HEK293 (cell line): Measurements from ENCODE around the gene ECPAS.
"Not testable (repeated sequence)": the region's sequence is repeated elsewhere in the genome, so short reads cannot be mapped to it uniquely, and the experiment has no call there.

ENCODE experiments used
- CTCF ChIA-PET: fragments of 350-600 bp; formaldehyde crosslinking; extraction: SDS; loops from one replicate; lab custom pipeline; 2021; ENCODE audit warnings: antibody characterized with exemption; lab: Yijun Ruan, JAX
- POLR2A ChIA-PET: fragments of 300-600 bp; formaldehyde crosslinking; extraction: SDS; loops from one replicate; lab custom pipeline; 2020; ENCODE audit warnings: antibody characterized with exemption, inconsistent platforms; lab: Yijun Ruan, JAX
- H3K27ac ChIP-seq: fragments of 200-500 bp; sonication (Bioruptor generic); 2 replicates; pipeline ENCODE4 v1.5.1; 2014; ENCODE audit warnings: low read depth, low read length, control low read depth, inconsistent platforms; ENCODE audit errors: extremely low read depth
- H3K36me3 ChIP-seq, 2 experiments: fragments of 200-500 bp in 1 of 2; sonication (Bioruptor generic) in 1 of 2; 1 replicate in 1 of 2; 2 replicates in 1 of 2; pipeline ENCODE4 v1.5.1; 2014 to 2017; ENCODE audit warnings: inconsistent platforms in 2 of 2, low read length in 2 of 2; ENCODE audit not compliant: control insufficient read depth in 2 of 2, insufficient read depth in 1 of 2
- H3K4me1 ChIP-seq: fragments of 200-500 bp; sonication (Bioruptor generic); 2 replicates; pipeline ENCODE4 v1.5.1; 2014; ENCODE audit warnings: mild to moderate bottlenecking, low read length, inconsistent platforms; ENCODE audit not compliant: control insufficient read depth, insufficient read depth
- H3K4me3 ChIP-seq: 2 replicates; pipeline ENCODE4 v1.5.1; 2011; ENCODE audit warnings: low read depth, mild to moderate bottlenecking, control low read depth, low read length, moderate library complexity
- H3K9me3 ChIP-seq: fragments of 200-500 bp; sonication (Bioruptor generic); 2 replicates; pipeline ENCODE4 v1.5.1; 2014; ENCODE audit warnings: low read depth, low read length, inconsistent platforms; ENCODE audit not compliant: control insufficient read depth, insufficient read depth
- GFI1B ChIP-seq: fragments of 450-650 bp; formaldehyde crosslinking; IDR thresholded peaks from 2 replicates; pipeline ENCODE4 v1.5.1; 2016; ENCODE audit warnings: missing biosample characterization, missing genetic modification characterization
- KLF8 ChIP-seq: fragments of 450-650 bp; formaldehyde crosslinking; IDR thresholded peaks from 2 replicates; pipeline ENCODE4 v1.5.1; 2016; ENCODE audit warnings: missing biosample characterization, missing genetic modification characterization
- PRDM10 ChIP-seq: fragments of 450-650 bp; formaldehyde crosslinking; IDR thresholded peaks from 2 replicates; pipeline ENCODE4 v1.5.1; 2016; ENCODE audit warnings: missing biosample characterization, missing genetic modification characterization
- SP3 ChIP-seq: fragments of 450-650 bp; formaldehyde crosslinking; IDR thresholded peaks from 2 replicates; pipeline ENCODE4 v1.5.1; 2016; ENCODE audit warnings: missing biosample characterization, missing genetic modification characterization
- ZBTB20 ChIP-seq: fragments of 450-650 bp; formaldehyde crosslinking; IDR thresholded peaks from 2 replicates; pipeline ENCODE4 v1.5.1; 2016; ENCODE audit warnings: missing biosample characterization, missing genetic modification characterization
- ZBTB49 ChIP-seq: fragments of 450-650 bp; formaldehyde crosslinking; IDR thresholded peaks from 2 replicates; pipeline ENCODE4 v1.5.1; 2016; ENCODE audit warnings: missing biosample characterization, missing genetic modification characterization, low read depth
- ZIC2 ChIP-seq: fragments of 450-650 bp; formaldehyde crosslinking; IDR thresholded peaks from 2 replicates; pipeline ENCODE4 v1.5.1; 2016; ENCODE audit warnings: missing biosample characterization, missing genetic modification characterization
- ZNF132 ChIP-seq: fragments of 450-650 bp; formaldehyde crosslinking; IDR thresholded peaks from 2 replicates; pipeline ENCODE4 v1.5.1; 2017; ENCODE audit warnings: missing biosample characterization, missing genetic modification characterization, borderline replicate concordance
- ZNF2 ChIP-seq: fragments of 450-650 bp; formaldehyde crosslinking; IDR thresholded peaks from 2 replicates; pipeline ENCODE4 v1.5.1; 2016; ENCODE audit warnings: missing biosample characterization, missing genetic modification characterization
- ZNF23 ChIP-seq: fragments of 450-650 bp; formaldehyde crosslinking; IDR thresholded peaks from 2 replicates; pipeline ENCODE4 v1.5.1; 2016; ENCODE audit warnings: missing biosample characterization, missing genetic modification characterization, borderline replicate concordance
- ZNF266 ChIP-seq: fragments of 450-650 bp; formaldehyde crosslinking; IDR thresholded peaks from 2 replicates; pipeline ENCODE4 v1.5.1; 2016; ENCODE audit warnings: missing biosample characterization, missing genetic modification characterization, low read depth
- ZNF501 ChIP-seq: fragments of 450-650 bp; formaldehyde crosslinking; IDR thresholded peaks from 2 replicates; pipeline ENCODE4 v1.5.1; 2016; ENCODE audit warnings: missing biosample characterization, missing genetic modification characterization
- ZNF514 ChIP-seq: fragments of 450-650 bp; formaldehyde crosslinking; IDR thresholded peaks from 2 replicates; pipeline ENCODE4 v1.5.1; 2016; ENCODE audit warnings: missing biosample characterization, missing genetic modification characterization
- ZNF558 ChIP-seq: fragments of 450-650 bp; formaldehyde crosslinking; IDR thresholded peaks from 2 replicates; pipeline ENCODE4 v1.5.1; 2016; ENCODE audit warnings: missing biosample characterization, missing genetic modification characterization
- ZNF76 ChIP-seq: fragments of 450-650 bp; formaldehyde crosslinking; IDR thresholded peaks from 2 replicates; pipeline ENCODE4; 2016; ENCODE audit warnings: low read depth, missing biosample characterization, missing genetic modification characterization, borderline replicate concordance
- ZNF776 ChIP-seq: fragments of 450-650 bp; formaldehyde crosslinking; IDR thresholded peaks from 2 replicates; pipeline ENCODE4 v1.5.0; 2017; ENCODE audit warnings: missing biosample characterization, missing genetic modification characterization, borderline replicate concordance

Gene ECPAS

GRCh38 chr9:111350556-111350955, 133.6 kb downstream of the ECPAS start:
- ChIA-PET CTCF (no interaction called here), POLR2A (no interaction called here)
- H3K36me3 ChIP-seq, result no peaks in the 10 kb centered on the region
- no peak overlapping the region for H3K27ac ChIP-seq
- no peaks in the 10 kb centered on the region for H3K9me3 ChIP-seq
- H3K4me1 ChIP-seq, result no peaks in the 10 kb centered on the region
- no peak overlapping the region for H3K4me3 ChIP-seq
- TF ChIP-seq ZNF266 (no peak), ZNF501 (tag by site-specific recombination) (no peak), ZNF76 (tag by site-specific recombination) (no peak), SP3 (tag by site-specific recombination) (no peak), ZNF514 (tag by site-specific recombination) (no peak), KLF8 (tag by site-specific recombination) (no peak)

- TF ChIP-seq ZNF558 (tag by site-specific recombination) (no peak), ZNF132 (tag by site-specific recombination) (no peak), ZNF776 (tag by site-specific recombination) (no peak), ZBTB20 (tag by site-specific recombination) (no peak)
- ChIA-PET CTCF (no interaction called here), POLR2A (no interaction called here)
- Histone ChIP-seq H3K36me3 (no peaks in the 10 kb centered on the region), H3K4me1 (no peaks in the 10 kb centered on the region), H3K4me3 (no peak overlapping the region), H3K27ac (no peak overlapping the region), H3K9me3 (no peaks in the 10 kb centered on the region)
These were observed 134.4 kb downstream of the ECPAS start for GRCh38 chr9:111349766-111350165.

- POLR2A ChIA-PET, result no interaction called here
- TF ChIP-seq GFI1B (tag by site-specific recombination) (no peak), ZNF23 (no peak), ZIC2 (no peak), ZNF2 (tag by site-specific recombination) (no peak), ZBTB49 (no peak)
- Histone ChIP-seq H3K4me3 (no peak overlapping the region), H3K9me3 (no peaks in the 10 kb centered on the region), H3K4me1 (no peaks in the 10 kb centered on the region), H3K36me3 (no peaks in the 10 kb centered on the region), H3K27ac (no peak overlapping the region)
- CTCF ChIA-PET, result no interaction called here
These were observed 135.3 kb downstream of the ECPAS start for GRCh38 chr9:111348821-111349271.

GRCh38 chr9:111334318-111334863, 149.8 kb downstream of the ECPAS start:
- H3K4me1 ChIP-seq, H3K9me3 ChIP-seq, CTCF ChIA-PET, H3K36me3 ChIP-seq, POLR2A ChIA-PET, H3K4me3 ChIP-seq, H3K27ac ChIP-seq: not testable (repeated sequence)
- TF ChIP-seq PRDM10 (tag by site-specific recombination), result peak; percentile 67
